Measurements from ENCODE around the gene RAET1G. TPM values are rescaled to one million over a fixed set of nuclear protein-coding genes. Genes with fewer than 3 reads are reported as not detected.
A peak's percentile ranks its signal among the peaks of the same experiment; 100 is the strongest.
"Not testable (repeated sequence)": the region's sequence is repeated elsewhere in the genome, so short reads cannot be mapped to it uniquely, and the experiment has no call there.

The RAET1G gene
- total RNA-seq, 4 donors from 2014 or later: 1.4 TPM; not detected in 3

DNA sequence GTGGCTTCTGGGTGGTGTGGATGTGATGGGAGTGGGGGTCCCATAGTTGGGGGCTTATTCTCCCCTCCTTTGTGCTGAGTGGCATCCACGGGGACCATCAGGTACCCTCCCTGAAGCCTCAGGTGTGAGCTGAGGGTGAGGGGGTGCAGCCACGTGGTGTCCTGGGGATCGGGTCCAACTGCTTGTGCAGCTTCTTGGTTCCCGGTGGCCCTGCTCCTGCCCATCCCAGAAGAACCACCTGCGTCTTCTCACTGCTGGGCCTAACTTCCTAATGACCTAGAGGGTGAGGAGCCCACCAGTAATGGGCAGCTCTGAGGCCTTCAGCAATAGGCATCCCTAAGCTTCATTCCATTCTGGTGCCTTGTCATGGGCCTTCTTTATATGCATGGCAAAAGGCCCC, 20.4 kb upstream of the RAET1G start:
- H3K27ac ChIP-seq; H3K36me3 ChIP-seq; intact Hi-C loops (cut with DNase I; ENCODE audit: low total_unique reads); H3K4me3 ChIP-seq; H3K4me1 ChIP-seq; DNase-seq; H3K9me3 ChIP-seq: not testable (repeated sequence)
- peaks cover 21 to 39% of the 10 kb centered on the region in 2 donors for H3K27me3 ChIP-seq

GRCh38 chr6:149942461-149942829, 19.5 kb upstream of the RAET1G start:
- Histone ChIP-seq H3K4me3 (peak overlapping the region in 1 of 2 donors; percentile 16), H3K9me3 (no peaks in the 10 kb centered on the region), H3K27ac (no peak overlapping the region), H3K36me3 (no peaks in the 10 kb centered on the region), H3K4me1 (peaks cover 0 to 11% of the 10 kb centered on the region in 2 donors), H3K27me3 (peaks cover 23 to 44% of the 10 kb centered on the region in 2 donors)
- TF ChIP-seq, protein P1, sequence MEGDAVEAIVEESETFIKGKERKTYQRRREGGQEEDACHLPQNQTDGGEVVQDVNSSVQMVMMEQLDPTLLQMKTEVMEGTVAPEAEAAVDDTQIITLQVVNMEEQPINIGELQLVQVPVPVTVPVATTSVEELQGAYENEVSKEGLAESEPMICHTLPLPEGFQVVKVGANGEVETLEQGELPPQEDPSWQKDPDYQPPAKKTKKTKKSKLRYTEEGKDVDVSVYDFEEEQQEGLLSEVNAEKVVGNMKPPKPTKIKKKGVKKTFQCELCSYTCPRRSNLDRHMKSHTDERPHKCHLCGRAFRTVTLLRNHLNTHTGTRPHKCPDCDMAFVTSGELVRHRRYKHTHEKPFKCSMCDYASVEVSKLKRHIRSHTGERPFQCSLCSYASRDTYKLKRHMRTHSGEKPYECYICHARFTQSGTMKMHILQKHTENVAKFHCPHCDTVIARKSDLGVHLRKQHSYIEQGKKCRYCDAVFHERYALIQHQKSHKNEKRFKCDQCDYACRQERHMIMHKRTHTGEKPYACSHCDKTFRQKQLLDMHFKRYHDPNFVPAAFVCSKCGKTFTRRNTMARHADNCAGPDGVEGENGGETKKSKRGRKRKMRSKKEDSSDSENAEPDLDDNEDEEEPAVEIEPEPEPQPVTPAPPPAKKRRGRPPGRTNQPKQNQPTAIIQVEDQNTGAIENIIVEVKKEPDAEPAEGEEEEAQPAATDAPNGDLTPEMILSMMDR (IDR thresholded peaks at IDR 0.05): no peak
- no peak for TF ChIP-seq POLR2A (IDR thresholded peaks at IDR 0.05)
- DNase-seq: no peak
- intact Hi-C loops (cut with DNase I; ENCODE audit: low total_unique reads): no loop called here

- intact Hi-C loops (cut with DNase I; ENCODE audit: low total_unique reads): no loop called here
- H3K27me3 ChIP-seq: peaks cover 25 to 50% of the 10 kb centered on the region in 2 donors
- no peak within 1 kb of the TSS for H3K27ac ChIP-seq
- H3K36me3 ChIP-seq: no peaks in the 10 kb centered on the region
- H3K4me1 ChIP-seq: peaks cover 0 to 11% of the 10 kb centered on the region in 2 donors
- no peaks in the 10 kb centered on the region for H3K9me3 ChIP-seq
- H3K4me3 ChIP-seq: peak within 1 kb of the TSS; percentile 16 to 30
- peak; percentile 68 to 69 for DNase-seq
- TF ChIP-seq POLR2A (IDR thresholded peaks at IDR 0.05): peak in 1 of 2 donors; percentile 47
- TF ChIP-seq, protein P1 (IDR thresholded peaks at IDR 0.05): no peak
These were observed 18.9 kb upstream of the RAET1G start, which contains the start of gene ULBP2 for GRCh38 chr6:149941583-149942460. ULBP2 (plus strand) TSS chr6:149942014; CDS start chr6:149942073, 59 bp downstream.

- Histone ChIP-seq H3K9me3 (no peaks in the 10 kb centered on the region), H3K36me3 (no peaks in the 10 kb centered on the region), H3K27ac (no peak overlapping the region), H3K4me3 (no peak overlapping the region), H3K27me3 (peaks cover 25 to 62% of the 10 kb centered on the region in 2 donors), H3K4me1 (peaks cover 0 to 11% of the 10 kb centered on the region in 2 donors)
- intact Hi-C loops (cut with DNase I; ENCODE audit: low total_unique reads): no loop called here
- DNase-seq: no peak
- TF ChIP-seq POLR2A (IDR thresholded peaks at IDR 0.05): no peak
- TF ChIP-seq, protein P1 (IDR thresholded peaks at IDR 0.05): no peak
These were observed 17.7 kb upstream of the RAET1G start for GRCh38 chr6:149940672-149940982.

DNA sequence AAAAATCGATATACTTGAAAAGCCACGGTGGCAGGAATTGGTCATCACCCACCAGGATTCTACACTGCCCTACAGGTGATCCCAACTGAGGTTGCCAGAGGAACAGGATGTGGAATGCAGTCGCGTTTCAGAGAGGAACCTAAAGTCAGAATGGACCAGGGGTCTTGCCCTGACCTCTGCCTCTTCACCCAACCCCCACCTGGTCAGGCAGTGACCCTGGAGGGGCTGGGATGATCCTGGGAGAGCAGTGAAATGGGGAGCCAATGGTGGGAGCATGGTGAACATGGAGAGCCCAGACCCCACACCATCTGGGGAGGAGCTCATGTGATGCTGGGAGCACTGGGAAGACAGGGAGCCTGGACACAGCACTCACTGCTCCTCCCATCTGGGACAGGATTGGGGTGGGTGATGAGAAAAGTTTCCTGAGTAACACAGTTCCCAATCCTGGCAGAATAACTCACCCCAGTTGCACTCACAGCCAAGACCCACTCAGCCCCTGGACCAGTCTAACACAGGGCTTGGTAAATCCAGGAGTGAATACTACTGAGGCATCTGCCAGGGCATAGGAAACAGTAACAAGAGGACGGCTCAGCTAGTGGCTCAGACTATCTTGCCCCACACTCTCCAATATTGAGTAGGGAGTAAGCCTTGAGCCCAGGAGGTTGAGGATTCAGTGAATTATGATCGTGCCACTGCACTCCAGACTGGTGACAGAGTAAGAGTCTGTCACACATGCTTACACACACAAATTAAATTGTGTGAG, 17.2 kb upstream of the RAET1G start:
- H3K27me3 ChIP-seq: peaks cover 25 to 62% of the 10 kb centered on the region in 2 donors
- H3K4me1 ChIP-seq: peaks cover 0 to 11% of the 10 kb centered on the region in 2 donors
- no peaks in the 10 kb centered on the region for H3K9me3 ChIP-seq
- no peak overlapping the region for H3K27ac ChIP-seq
- intact Hi-C loops (cut with DNase I; ENCODE audit: low total_unique reads): loop anchor here (10.0 kb wide), 1 partner anchor 75 kb away; no protein-coding TSS in a partner anchor
- no peak for TF ChIP-seq POLR2A (IDR thresholded peaks at IDR 0.05)
- TF ChIP-seq, protein P1 (IDR thresholded peaks at IDR 0.05): no peak
- no peak for DNase-seq
- H3K4me3 ChIP-seq: no peak overlapping the region
- no peaks in the 10 kb centered on the region for H3K36me3 ChIP-seq
